WTC11 (cell line): ENCODE data around the gene AANAT. TPM values are rescaled to one million over a fixed set of nuclear protein-coding genes. Genes with fewer than 3 reads are reported as not detected.
A peak's percentile ranks its signal among the peaks of the same experiment; 100 is the strongest.

ENCODE experiments used
- ATAC-seq: fragments of 200-7000 bp; cut with Tn5 transposase; 2 replicates; pipeline ENCODE4 v1.10.0; 2021; ENCODE audit warnings: mild to moderate bottlenecking, moderate library complexity
- CTCF ChIA-PET: fragments of 300-600 bp; sonication (Branson Sonifier 250); formaldehyde crosslinking; loops from one replicate; lab custom pipeline; 2021; ENCODE audit warnings: antibody characterized with exemption; lab: Charles Lee
- POLR2A ChIA-PET: fragments of 350-600 bp; sonication (Branson Sonifier 250); formaldehyde crosslinking; loops from one replicate; lab custom pipeline; 2021; ENCODE audit warnings: antibody characterized with exemption; lab: Charles Lee
- DNase-seq: peaks from one replicate; pipeline ENCODE4 v3.0.0; 2021; ENCODE audit warnings: low spot score
- H3K27ac Mint-ChIP-seq: 2 replicates; pipeline ENCODE4 v1.8.0; 2021; ENCODE audit warnings: mixed read lengths
- H3K27me3 Mint-ChIP-seq: 2 replicates; pipeline ENCODE4 v1.8.0; 2021; ENCODE audit warnings: low read depth, mild to moderate bottlenecking, moderate library complexity, mixed read lengths
- H3K36me3 Mint-ChIP-seq: 2 replicates; pipeline ENCODE4 v1.8.0; 2021; ENCODE audit warnings: mixed read lengths
- H3K4me1 Mint-ChIP-seq: 2 replicates; pipeline ENCODE4 v1.8.0; 2022; ENCODE audit warnings: mixed read lengths
- H3K4me3 Mint-ChIP-seq: 2 replicates; pipeline ENCODE4 v1.8.0; 2021; ENCODE audit warnings: mild to moderate bottlenecking, moderate library complexity, mixed read lengths
- H3K9me3 Mint-ChIP-seq: 2 replicates; pipeline ENCODE4 v1.8.0; 2021; ENCODE audit warnings: mixed read lengths
- AFF4 ChIP-seq: sonication (generic); formaldehyde crosslinking; IDR thresholded peaks from 2 replicates; pipeline ENCODE4 v1.8.1; 2023; ENCODE audit warnings: mild to moderate bottlenecking, missing genetic modification reagents, borderline replicate concordance
- ARID4B ChIP-seq: sonication (generic); formaldehyde crosslinking; IDR thresholded peaks from 2 replicates; pipeline ENCODE4 v1.8.0; 2023; ENCODE audit warnings: missing genetic modification reagents, mild to moderate bottlenecking, borderline replicate concordance
- ATF1 ChIP-seq: sonication (generic); formaldehyde crosslinking; IDR thresholded peaks from 2 replicates; pipeline ENCODE4 v1.8.1; 2023; ENCODE audit warnings: mild to moderate bottlenecking, moderate library complexity, missing genetic modification reagents
- ATF3 ChIP-seq: sonication (generic); formaldehyde crosslinking; conservative IDR thresholded peaks from 2 replicates; pipeline ENCODE4 v1.8.1; 2022; ENCODE audit warnings: mild to moderate bottlenecking, missing genetic modification reagents
- CTCF ChIP-seq: fragments of 200-600 bp; IDR thresholded peaks from 2 replicates; pipeline ENCODE4 v1.8.0; 2022; ENCODE audit warnings: antibody characterized with exemption
- ETV6 ChIP-seq: sonication (generic); formaldehyde crosslinking; IDR thresholded peaks from 2 replicates; pipeline ENCODE4 v1.8.1; 2022; ENCODE audit warnings: mild to moderate bottlenecking, missing genetic modification reagents
- FOXK1 ChIP-seq: sonication (generic); formaldehyde crosslinking; IDR thresholded peaks from 2 replicates; pipeline ENCODE4 v1.8.0; 2022; ENCODE audit warnings: mild to moderate bottlenecking, moderate library complexity, missing genetic modification reagents
- HMGXB4 ChIP-seq: sonication (generic); formaldehyde crosslinking; IDR thresholded peaks from 2 replicates; pipeline ENCODE4 v1.8.1; 2023; ENCODE audit warnings: mild to moderate bottlenecking, moderate library complexity, missing genetic modification reagents
- MXD4 ChIP-seq: fragments of 250-450 bp; sonication (Bioruptor Pico); IDR thresholded peaks from 2 replicates; pipeline ENCODE4 v1.8.0; 2021; ENCODE audit warnings: mild to moderate bottlenecking, moderate library complexity, borderline replicate concordance
- NR1H2 ChIP-seq: sonication (generic); formaldehyde crosslinking; IDR thresholded peaks from 2 replicates; pipeline ENCODE4 v1.9.0; 2021; ENCODE audit warnings: mild to moderate bottlenecking, moderate library complexity, missing genetic modification reagents
- NR3C1 ChIP-seq: sonication (generic); formaldehyde crosslinking; conservative IDR thresholded peaks from 2 replicates; pipeline ENCODE4 v1.8.1; 2023; ENCODE audit warnings: low read depth, mild to moderate bottlenecking, missing genetic modification reagents
- SMAD4 ChIP-seq: sonication (generic); formaldehyde crosslinking; IDR thresholded peaks from 2 replicates; pipeline ENCODE4 v1.8.0; 2022; ENCODE audit warnings: mild to moderate bottlenecking, missing genetic modification reagents
- ZBTB21 ChIP-seq: sonication (generic); formaldehyde crosslinking; IDR thresholded peaks from 2 replicates; pipeline ENCODE4 v1.8.1; 2023; ENCODE audit warnings: mild to moderate bottlenecking, missing genetic modification reagents, borderline replicate concordance
- ZBTB43 ChIP-seq: sonication (generic); formaldehyde crosslinking; IDR thresholded peaks from 2 replicates; pipeline ENCODE4 v1.8.1; 2023; ENCODE audit warnings: mild to moderate bottlenecking, missing genetic modification reagents
- ZNF671 ChIP-seq: fragments of 250-450 bp; sonication (Bioruptor Pico); IDR thresholded peaks from 2 replicates; pipeline ENCODE4 v1.8.0; 2021; ENCODE audit warnings: mild to moderate bottlenecking
- total RNA-seq: library from RNA; stranded (reverse); gene quantifications from 3 replicates; pipeline ENCODE4 v1.2.3, GENCODE V29; 2021

Gene AANAT
- total RNA-seq, 1 experiment from 2014 or later: 0.17 TPM

GRCh38 chr17:76472726-76473125 is 5.3 kb downstream of the AANAT start:
- CTCF ChIA-PET: interaction anchor here (0.5 to 1.8 kb wide), 6 partner anchors 12 to 68 kb away, joined by 3 to 6 read pairs (median 4); no protein-coding TSS in a partner anchor
- Mint-ChIP-seq H3K36me3 (peaks cover 4% of the 10 kb centered on the region; the same call in 1 of the 2 replicates), H3K27ac (no peak overlapping the region), H3K4me3 (no peak overlapping the region), H3K4me1 (no peaks in the 10 kb centered on the region), H3K27me3 (no peaks in the 10 kb centered on the region), H3K9me3 (no peaks in the 10 kb centered on the region)
- TF ChIP-seq ARID4B (no peak), CTCF (no peak), ETV6 (CRISPR knock-in tag) (no peak), NR1H2 (CRISPR knock-in tag) (no peak), FOXK1 (CRISPR knock-in tag) (no peak), ZNF671 (CRISPR knock-in tag) (no peak), ATF3 (CRISPR knock-in tag) (no peak), ZBTB21 (no peak)
- no peak for DNase-seq
- no peak for ATAC-seq
- POLR2A ChIA-PET: no interaction called here

- Mint-ChIP-seq H3K36me3 (peaks cover 4% of the 10 kb centered on the region; the same call in 1 of the 2 replicates), H3K4me1 (no peaks in the 10 kb centered on the region), H3K27ac (no peak overlapping the region; the same call in 1 of the 2 replicates), H3K27me3 (no peaks in the 10 kb centered on the region), H3K4me3 (no peak overlapping the region), H3K9me3 (no peaks in the 10 kb centered on the region)
- peak; percentile 82 for DNase-seq
- TF ChIP-seq HMGXB4 (CRISPR knock-in tag): 0 out of 2 replicates have a peak, but pooled peaks have one; percentile 53
- TF ChIP-seq ZNF671 (CRISPR knock-in tag): no peak
- no peak for TF ChIP-seq ZBTB43 (CRISPR knock-in tag)
- ChIA-PET CTCF (interaction anchor here (0.6 to 1.8 kb wide), 3 partner anchors 15 to 49 kb away, joined by 3 to 6 read pairs (median 4); no protein-coding TSS in a partner anchor), POLR2A (no interaction called here)
- peak; percentile 88 for ATAC-seq
Measured at GRCh38 chr17:76473541-76473985, 6.2 kb downstream of the AANAT start.

GRCh38 chr17:76474238-76474637 is 6.8 kb downstream of the AANAT start:
- H3K4me1 Mint-ChIP-seq: no peaks in the 10 kb centered on the region
- H3K27me3 Mint-ChIP-seq: no peaks in the 10 kb centered on the region
- no peak overlapping the region for H3K4me3 Mint-ChIP-seq
- ChIA-PET POLR2A (no interaction called here), CTCF (interaction anchor here (1.1 to 1.4 kb wide), 2 partner anchors 19 to 27 kb away, joined by 4 to 7 read pairs; partner anchors contain the start of gene RHBDF2)
- H3K9me3 Mint-ChIP-seq: no peaks in the 10 kb centered on the region
- ATAC-seq (no peak), DNase-seq (no peak)
- peaks cover 4% of the 10 kb centered on the region; the same call in 1 of the 2 replicates for H3K36me3 Mint-ChIP-seq
- no peak overlapping the region for H3K27ac Mint-ChIP-seq
- TF ChIP-seq NR1H2 (CRISPR knock-in tag) (no peak), AFF4 (no peak), ZBTB43 (CRISPR knock-in tag) (no peak), MXD4 (CRISPR knock-in tag) (no peak), ATF1 (no peak), SMAD4 (CRISPR knock-in tag) (no peak), NR3C1 (CRISPR knock-in tag) (no peak)
